HepG2 (cell line): ENCODE data around the gene PRM2. TPM values are rescaled to one million over a fixed set of nuclear protein-coding genes. Genes with fewer than 3 reads are reported as not detected.

Experiments used
- BRF2 ChIP-seq: sonication (generic); formaldehyde crosslinking; IDR thresholded peaks from 2 replicates; pipeline ENCODE4 v1.8.1; 2022; ENCODE audit warnings: mild to moderate bottlenecking, missing genetic modification reagents
- CREB1 ChIP-seq, 2 experiments: fragments of 450-650 bp in 1 of 2; IDR thresholded peaks; 2 replicates each; pipeline ENCODE4 v1.6.1; 2016 to 2017; ENCODE audit warnings: control low read depth in 1 of 2, mild to moderate bottlenecking in 1 of 2, missing compliant biosample characterization in 1 of 2, missing genetic modification characterization in 1 of 2
- CSRNP1 ChIP-seq: sonication (generic); formaldehyde crosslinking; IDR thresholded peaks from 2 replicates; pipeline ENCODE4 v1.8.1; 2023; ENCODE audit warnings: mild to moderate bottlenecking, missing genetic modification reagents
- DNMT3B ChIP-seq: conservative IDR thresholded peaks from 2 replicates; pipeline ENCODE4 v1.6.1; 2016; ENCODE audit warnings: missing biosample characterization, control low read depth
- ERF ChIP-seq: IDR thresholded peaks from 2 replicates; pipeline ENCODE4 v1.6.1; 2018; ENCODE audit warnings: missing biosample characterization, missing genetic modification reagents
- HMGA1 ChIP-seq: sonication (generic); formaldehyde crosslinking; conservative IDR thresholded peaks from 2 replicates; pipeline ENCODE4 v1.4.0; 2020; ENCODE audit warnings: missing genetic modification reagents
- MLXIP ChIP-seq: sonication (generic); formaldehyde crosslinking; IDR thresholded peaks from 2 replicates; pipeline ENCODE4 v1.9.0; 2021; ENCODE audit warnings: missing genetic modification reagents, borderline replicate concordance
- PAWR ChIP-seq: sonication (generic); formaldehyde crosslinking; IDR thresholded peaks from 2 replicates; pipeline ENCODE4 v1.4.0; 2020; ENCODE audit warnings: missing genetic modification reagents, mild to moderate bottlenecking, borderline replicate concordance
- POLR2G ChIP-seq: fragments of 200-400 bp; formaldehyde crosslinking; IDR thresholded peaks from 2 replicates; pipeline ENCODE4 v1.6.1; 2018; ENCODE audit warnings: mild to moderate bottlenecking, low read depth, low read length, moderate library complexity
- PPARG ChIP-seq: conservative IDR thresholded peaks from 2 replicates; pipeline ENCODE4 v1.6.1; 2016; ENCODE audit warnings: missing biosample characterization, missing genetic modification reagents
- REL ChIP-seq: sonication (generic); formaldehyde crosslinking; conservative IDR thresholded peaks from 2 replicates; pipeline ENCODE4 v1.8.0; 2022; ENCODE audit warnings: mild to moderate bottlenecking, missing genetic modification reagents, moderate library complexity
- ZKSCAN1 ChIP-seq: fragments of 150-350 bp; IDR thresholded peaks from 2 replicates; pipeline ENCODE4 v1.6.1; 2014; ENCODE audit warnings: low read length
- ZNF121 ChIP-seq: sonication (generic); formaldehyde crosslinking; IDR thresholded peaks from 2 replicates; pipeline ENCODE4 v1.5.0; 2020; ENCODE audit warnings: mild to moderate bottlenecking, missing genetic modification reagents
- ZNF124 ChIP-seq: sonication (generic); formaldehyde crosslinking; IDR thresholded peaks from 2 replicates; pipeline ENCODE4 v1.4.0; 2020; ENCODE audit warnings: missing genetic modification reagents
- ZNF761 ChIP-seq: sonication (generic); formaldehyde crosslinking; conservative IDR thresholded peaks from 2 replicates; pipeline ENCODE4 v1.4.0; 2020; ENCODE audit warnings: mild to moderate bottlenecking, missing genetic modification reagents
- ZNF772 ChIP-seq: sonication (generic); formaldehyde crosslinking; IDR thresholded peaks from 2 replicates; pipeline ENCODE4 v1.5.0; 2020; ENCODE audit warnings: mild to moderate bottlenecking, missing genetic modification reagents
- ZNF782 ChIP-seq: sonication (generic); formaldehyde crosslinking; IDR thresholded peaks from 2 replicates; pipeline ENCODE4 v1.4.0; 2020; ENCODE audit warnings: missing genetic modification reagents, mild to moderate bottlenecking, borderline replicate concordance
- polyA plus RNA-seq, 8 experiments: library from polyadenylated mRNA; depleted of rRNA in 3 of 8; stranded (reverse) in 7 of 8; unstranded in 1 of 8; fragments of >200 nt; fragmentation: Illumina TruSeq in 4 of 8; extraction: Trizol in 4 of 8; gene quantifications; 2 replicates each; pipeline versions ENCODE4 v1.2.1 to v1.2.3, GENCODE V29; 2011 to 2016; ENCODE audit warnings: low read depth in 4 of 8, missing spikeins in 1 of 8, mixed read lengths in 1 of 8; ENCODE audit not compliant: insufficient read depth in 1 of 8
- total RNA-seq, 5 experiments: library from RNA; depleted of rRNA; stranded (reverse); fragments of >200 nt; fragmentation: Illumina TruSeq; extraction: Trizol; gene quantifications; 2 replicates each; pipeline ENCODE4 v1.2.3, GENCODE V29; 2016; ENCODE audit warnings: low read depth in 1 of 5
- TF ChIP-seq, protein P1 (sequence below): sonication (generic); formaldehyde crosslinking; IDR thresholded peaks from 2 replicates; pipeline ENCODE4 v1.5.0; 2020; ENCODE audit warnings: missing genetic modification reagents
- TF ChIP-seq, protein P2 (sequence below): sonication (generic); formaldehyde crosslinking; IDR thresholded peaks from 2 replicates; pipeline ENCODE4 v1.5.0; 2020; ENCODE audit warnings: mild to moderate bottlenecking, missing genetic modification reagents

PRM2 gene
- total and polyA plus RNA-seq, 2 of the 13 experiments (the other 11 are each of a cell fraction or from before 2014, with no cell fraction given): 0.54 TPM; not detected in 1

- TF ChIP-seq MLXIP (no peak; the same call in 1 of the 2 replicates), ZKSCAN1 (no peak), REL (no peak), DNMT3B (CRISPR knock-in tag) (no peak), BRF2 (CRISPR knock-in tag) (no peak), HMGA1 (CRISPR knock-in tag) (no peak; the same call in 1 of the 2 replicates), PPARG (CRISPR knock-in tag) (peak; percentile 65), ZNF124 (peak; percentile 70; the same call in 1 of the 2 replicates), CREB1 (IDR thresholded peaks at IDR 0.05) (peak; percentile 76), CREB1 (CRISPR knock-in tag; IDR thresholded peaks at IDR 0.05) (no peak), POLR2G (peak; percentile 86), CSRNP1 (CRISPR knock-in tag) (no peak), ZNF121 (CRISPR knock-in tag) (peak; percentile 70; the same call in 1 of the 2 replicates), PAWR (CRISPR knock-in tag) (0 out of 2 replicates have a peak, but pooled peaks have one; percentile 58), ZNF782 (0 out of 2 replicates have a peak, but pooled peaks have one; percentile 42), ZNF772 (CRISPR knock-in tag) (no peak), ERF (CRISPR knock-in tag) (peak; percentile 80), ZNF761 (0 out of 2 replicates have a peak, but pooled peaks have one; percentile 15)
- TF ChIP-seq, protein P1, sequence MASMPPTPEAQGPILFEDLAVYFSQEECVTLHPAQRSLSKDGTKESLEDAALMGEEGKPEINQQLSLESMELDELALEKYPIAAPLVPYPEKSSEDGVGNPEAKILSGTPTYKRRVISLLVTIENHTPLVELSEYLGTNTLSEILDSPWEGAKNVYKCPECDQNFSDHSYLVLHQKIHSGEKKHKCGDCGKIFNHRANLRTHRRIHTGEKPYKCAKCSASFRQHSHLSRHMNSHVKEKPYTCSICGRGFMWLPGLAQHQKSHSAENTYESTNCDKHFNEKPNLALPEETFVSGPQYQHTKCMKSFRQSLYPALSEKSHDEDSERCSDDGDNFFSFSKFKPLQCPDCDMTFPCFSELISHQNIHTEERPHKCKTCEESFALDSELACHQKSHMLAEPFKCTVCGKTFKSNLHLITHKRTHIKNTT: no peak
- TF ChIP-seq, protein P2, sequence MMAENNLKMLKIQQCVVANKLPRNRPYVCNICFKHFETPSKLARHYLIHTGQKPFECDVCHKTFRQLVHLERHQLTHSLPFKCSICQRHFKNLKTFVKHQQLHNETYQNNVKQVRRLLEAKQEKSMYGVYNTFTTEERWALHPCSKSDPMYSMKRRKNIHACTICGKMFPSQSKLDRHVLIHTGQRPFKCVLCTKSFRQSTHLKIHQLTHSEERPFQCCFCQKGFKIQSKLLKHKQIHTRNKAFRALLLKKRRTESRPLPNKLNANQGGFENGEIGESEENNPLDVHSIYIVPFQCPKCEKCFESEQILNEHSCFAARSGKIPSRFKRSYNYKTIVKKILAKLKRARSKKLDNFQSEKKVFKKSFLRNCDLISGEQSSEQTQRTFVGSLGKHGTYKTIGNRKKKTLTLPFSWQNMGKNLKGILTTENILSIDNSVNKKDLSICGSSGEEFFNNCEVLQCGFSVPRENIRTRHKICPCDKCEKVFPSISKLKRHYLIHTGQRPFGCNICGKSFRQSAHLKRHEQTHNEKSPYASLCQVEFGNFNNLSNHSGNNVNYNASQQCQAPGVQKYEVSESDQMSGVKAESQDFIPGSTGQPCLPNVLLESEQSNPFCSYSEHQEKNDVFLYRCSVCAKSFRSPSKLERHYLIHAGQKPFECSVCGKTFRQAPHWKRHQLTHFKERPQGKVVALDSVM (CRISPR knock-in tag): no peak
Observed at GRCh38 chr16:11296706-11297491, 20.6 kb upstream of the PRM2 start (continued).
